K562 (cell line): Measurements from ENCODE around the gene CTF1. TPM values are rescaled to one million over a fixed set of nuclear protein-coding genes. Genes with fewer than 3 reads are reported as not detected.

Experiments
- CBX8 ChIP-seq: fragments of 200-600 bp; sonication (generic); IDR thresholded peaks from 2 replicates; pipeline ENCODE4 v1.6.1; 2012; ENCODE audit warnings: borderline replicate concordance, mixed run types, low read depth, mild to moderate bottlenecking, moderate library complexity, mixed read lengths, low read length, control low read depth, inconsistent platforms; ENCODE audit not compliant: poor library complexity, severe bottlenecking; ENCODE audit errors: extremely low read depth
- CEBPG ChIP-seq, 3 experiments: fragments of 200-800 bp in 1 of 3; sonication (Bioruptor generic) in 1 of 3; sonication (generic) in 1 of 3; formaldehyde crosslinking in 1 of 3; IDR thresholded peaks in 2 of 3; conservative IDR thresholded peaks in 1 of 3; 2 replicates each; pipeline versions ENCODE4 v1.6.1 to v1.8.0; 2016 to 2022; ENCODE audit warnings: missing compliant biosample characterization in 2 of 3, missing genetic modification characterization in 2 of 3, mild to moderate bottlenecking in 1 of 3, missing genetic modification reagents in 1 of 3
- CHD2 ChIP-seq: IDR thresholded peaks from 2 replicates; pipeline ENCODE4 v1.6.1; 2011; ENCODE audit warnings: low read depth, low read length
- CREB1 ChIP-seq, 2 experiments: sonication (generic) in 1 of 2; formaldehyde crosslinking in 1 of 2; IDR thresholded peaks; 2 replicates each; pipeline versions ENCODE4 v1.6.1 to v1.8.0; 2012 to 2022; ENCODE audit warnings: inconsistent platforms in 1 of 2, mild to moderate bottlenecking in 1 of 2, missing genetic modification reagents in 1 of 2, moderate library complexity in 1 of 2
- IFI16 ChIP-seq: fragments of 250-450 bp; sonication (Bioruptor Pico); IDR thresholded peaks from 2 replicates; pipeline ENCODE4 v2.1.2; 2022; ENCODE audit warnings: mild to moderate bottlenecking, inconsistent platforms
- MAFG ChIP-seq: fragments of 450-650 bp; conservative IDR thresholded peaks from 2 replicates; pipeline ENCODE4 v1.6.1; 2016; ENCODE audit warnings: missing genetic modification characterization, missing compliant biosample characterization
- MTF1 ChIP-seq: fragments of 250-450 bp; sonication (Bioruptor Pico); IDR thresholded peaks from 2 replicates; pipeline ENCODE4 v1.9.0; 2021; ENCODE audit warnings: moderate library complexity, mild to moderate bottlenecking, inconsistent platforms, borderline replicate concordance
- NFE2L1 ChIP-seq: fragments of 450-650 bp; IDR thresholded peaks from 2 replicates; pipeline ENCODE4 v1.6.1; 2016; ENCODE audit warnings: missing genetic modification characterization, low read depth, mild to moderate bottlenecking, missing compliant biosample characterization, moderate library complexity, borderline replicate concordance
- RFX7 ChIP-seq: fragments of 250-450 bp; sonication (Bioruptor Pico); IDR thresholded peaks from 2 replicates; pipeline ENCODE4 v1.5.1; 2021; ENCODE audit warnings: mild to moderate bottlenecking
- SNIP1 ChIP-seq: fragments of 450-650 bp; IDR thresholded peaks from 2 replicates; pipeline ENCODE4 v1.7.1; 2017; ENCODE audit warnings: low read depth, mild to moderate bottlenecking
- TARDBP ChIP-seq: fragments of 450-650 bp; IDR thresholded peaks from 2 replicates; pipeline ENCODE4 v1.6.1; 2016
- TGIF2 ChIP-seq: sonication (generic); formaldehyde crosslinking; IDR thresholded peaks from 2 replicates; pipeline ENCODE4 v1.8.1; 2022; ENCODE audit warnings: mild to moderate bottlenecking, missing genetic modification reagents, moderate library complexity
- YY1 ChIP-seq, 3 experiments: IDR thresholded peaks; 2 replicates each; pipeline ENCODE4 v1.6.1; 2011; ENCODE audit warnings: low read length in 2 of 3, mild to moderate bottlenecking in 2 of 3, moderate library complexity in 2 of 3, borderline replicate concordance in 1 of 3, control low read depth in 1 of 3, low read depth in 1 of 3; ENCODE audit not compliant: insufficient read depth in 3 of 3, insufficient replicate concordance in 2 of 3, control insufficient read depth in 1 of 3, insufficient read length in 1 of 3; ENCODE audit errors: extremely low read depth in 1 of 3
- ZFP1 ChIP-seq: fragments of 450-650 bp; formaldehyde crosslinking; IDR thresholded peaks from 2 replicates; pipeline ENCODE4 v1.4.0; 2020; ENCODE audit warnings: mild to moderate bottlenecking, mixed read lengths
- ZNF3 ChIP-seq: fragments of 250-450 bp; sonication (Bioruptor Pico); IDR thresholded peaks from 2 replicates; pipeline ENCODE4 v1.5.0; 2021; ENCODE audit warnings: mild to moderate bottlenecking, moderate library complexity
- ZNF583 ChIP-seq: fragments of 250-450 bp; sonication (Bioruptor Pico); IDR thresholded peaks from 2 replicates; pipeline ENCODE4 v1.4.0; 2020
- ZNF785 ChIP-seq: fragments of 250-450 bp; sonication (Bioruptor Pico); IDR thresholded peaks from 2 replicates; pipeline ENCODE4 v1.4.0; 2020; ENCODE audit warnings: mild to moderate bottlenecking
- polyA plus RNA-seq, 8 experiments: library from polyadenylated mRNA; depleted of rRNA in 4 of 8; stranded (reverse) in 5 of 8; unstranded in 3 of 8; fragments of >200 nt; fragmentation: Nextera tagmentation in 2 of 8; fragmentation: Illumina TruSeq in 1 of 8; extraction: Ambion mirVana in 2 of 8; extraction: Trizol in 1 of 8; gene quantifications; 2 replicates each; pipeline versions ENCODE4 v1.2.1 to v1.2.3, GENCODE V29; 2011 to 2014; ENCODE audit warnings: inconsistent platforms in 1 of 8, missing spikeins in 1 of 8
- total RNA-seq, 7 experiments: library from RNA; depleted of rRNA in 6 of 7; stranded (reverse); fragments of >200 nt in 6 of 7; fragmentation: Illumina TruSeq in 2 of 7; extraction: Trizol in 2 of 7; gene quantifications; 2 replicates each; pipeline versions ENCODE4 v1.2.1 to v1.2.3, GENCODE V29; 2011 to 2021; ENCODE audit warnings: low replicate concordance in 1 of 7
- TF ChIP-seq, protein P1 (sequence below): fragments of 250-450 bp; sonication (Bioruptor Pico); IDR thresholded peaks from 2 replicates; pipeline ENCODE4 v1.5.0; 2020; ENCODE audit warnings: mild to moderate bottlenecking
- TF ChIP-seq, protein P2 (sequence below): fragments of 250-450 bp; sonication (Bioruptor Pico); IDR thresholded peaks from 2 replicates; pipeline ENCODE4 v1.5.1; 2021; ENCODE audit warnings: mild to moderate bottlenecking
- TF ChIP-seq, protein P3 (sequence below): fragments of 250-450 bp; sonication (Bioruptor Pico); IDR thresholded peaks from 2 replicates; pipeline ENCODE4 v1.4.0; 2020; ENCODE audit warnings: mild to moderate bottlenecking, moderate library complexity
- TF ChIP-seq, protein P4 (sequence below): fragments of 450-650 bp; conservative IDR thresholded peaks from 2 replicates; pipeline ENCODE4 v1.6.1; 2016; ENCODE audit warnings: missing genetic modification characterization, low read depth, mild to moderate bottlenecking, control low read depth, missing compliant biosample characterization

CTF1 gene
- total and polyA plus RNA-seq, 9 of the 15 experiments (the other 6 are each of a cell fraction or from before 2014, with no cell fraction given), result 0.24 to 2.5 (median 0.44) TPM

DNA sequence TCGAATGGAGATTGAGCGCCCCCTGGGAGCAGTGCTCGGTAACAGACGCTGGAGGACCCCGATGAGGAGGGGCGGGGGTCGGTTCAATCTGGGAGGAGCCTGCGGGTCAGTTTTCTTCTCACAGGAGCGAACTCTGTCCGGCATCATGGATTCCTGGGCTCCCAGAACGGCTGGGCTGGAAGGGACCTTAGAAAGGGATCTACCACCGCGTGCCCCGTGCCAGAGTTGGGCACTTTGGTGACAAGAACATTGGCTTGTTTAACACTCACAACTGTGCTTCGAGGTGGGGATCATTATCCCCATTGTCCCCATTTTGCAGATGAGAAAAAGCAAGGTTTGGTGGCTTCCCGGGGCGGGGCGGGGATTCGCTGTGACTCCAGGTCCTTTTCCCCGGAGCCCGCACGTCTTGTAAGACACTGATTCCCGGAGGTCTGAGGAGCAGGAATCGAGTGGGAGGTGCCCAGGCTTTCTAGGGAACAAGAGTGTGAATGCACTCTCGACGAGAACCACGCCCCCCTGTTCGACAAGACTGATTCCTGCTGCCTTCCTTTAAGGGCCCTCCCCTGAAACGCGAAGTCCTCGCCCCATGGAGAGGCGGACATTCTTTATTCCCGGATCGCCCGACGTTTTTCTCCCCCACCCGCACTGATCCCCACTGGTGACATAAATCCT lies 25.5 kb downstream of the CTF1 start (continued):
- TF ChIP-seq, protein P1, sequence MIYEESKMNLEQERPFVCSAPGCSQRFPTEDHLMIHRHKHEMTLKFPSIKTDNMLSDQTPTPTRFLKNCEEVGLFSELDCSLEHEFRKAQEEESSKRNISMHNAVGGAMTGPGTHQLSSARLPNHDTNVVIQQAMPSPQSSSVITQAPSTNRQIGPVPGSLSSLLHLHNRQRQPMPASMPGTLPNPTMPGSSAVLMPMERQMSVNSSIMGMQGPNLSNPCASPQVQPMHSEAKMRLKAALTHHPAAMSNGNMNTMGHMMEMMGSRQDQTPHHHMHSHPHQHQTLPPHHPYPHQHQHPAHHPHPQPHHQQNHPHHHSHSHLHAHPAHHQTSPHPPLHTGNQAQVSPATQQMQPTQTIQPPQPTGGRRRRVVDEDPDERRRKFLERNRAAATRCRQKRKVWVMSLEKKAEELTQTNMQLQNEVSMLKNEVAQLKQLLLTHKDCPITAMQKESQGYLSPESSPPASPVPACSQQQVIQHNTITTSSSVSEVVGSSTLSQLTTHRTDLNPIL, result no peak
- peak in 1 of 3 experiments; percentile 40 for TF ChIP-seq YY1 (IDR thresholded peaks at IDR 0.05; ENCODE audit: borderline replicate concordance in 1 of 3, control insufficient read depth in 1 of 3, extremely low read depth in 1 of 3, insufficient read depth in 3 of 3, insufficient read length in 1 of 3, insufficient replicate concordance in 2 of 3, low read depth in 1 of 3, low read length in 2 of 3)
- TF ChIP-seq, protein P2, sequence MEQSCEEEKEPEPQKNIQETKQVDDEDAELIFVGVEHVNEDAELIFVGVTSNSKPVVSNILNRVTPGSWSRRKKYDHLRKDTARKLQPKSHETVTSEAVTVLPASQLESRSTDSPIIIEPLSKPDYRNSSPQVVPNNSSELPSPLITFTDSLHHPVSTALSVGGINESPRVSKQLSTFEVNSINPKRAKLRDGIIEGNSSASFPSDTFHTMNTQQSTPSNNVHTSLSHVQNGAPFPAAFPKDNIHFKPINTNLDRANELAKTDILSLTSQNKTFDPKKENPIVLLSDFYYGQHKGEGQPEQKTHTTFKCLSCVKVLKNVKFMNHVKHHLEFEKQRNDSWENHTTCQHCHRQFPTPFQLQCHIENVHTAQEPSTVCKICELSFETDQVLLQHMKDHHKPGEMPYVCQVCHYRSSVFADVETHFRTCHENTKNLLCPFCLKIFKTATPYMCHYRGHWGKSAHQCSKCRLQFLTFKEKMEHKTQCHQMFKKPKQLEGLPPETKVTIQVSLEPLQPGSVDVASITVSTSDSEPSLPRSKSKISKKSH (CRISPR knock-in tag), result no peak
- TF ChIP-seq ZNF3 (CRISPR knock-in tag), result no peak
- TF ChIP-seq MTF1 (CRISPR knock-in tag), result no peak
- no peak for TF ChIP-seq RFX7 (CRISPR knock-in tag)
- TF ChIP-seq TARDBP, result no peak
- TF ChIP-seq CHD2, result no peak
- TF ChIP-seq ZNF583 (CRISPR knock-in tag), result no peak
- no peak for TF ChIP-seq TGIF2
- no peak for TF ChIP-seq NFE2L1 (tag)
- TF ChIP-seq SNIP1, result no peak
- TF ChIP-seq CREB1 (IDR thresholded peaks at IDR 0.05), result no peak
- no peak for TF ChIP-seq CREB1 (CRISPR knock-in tag; IDR thresholded peaks at IDR 0.05)
- no peak for TF ChIP-seq ZFP1
- no peak for TF ChIP-seq CBX8
- TF ChIP-seq, protein P3, sequence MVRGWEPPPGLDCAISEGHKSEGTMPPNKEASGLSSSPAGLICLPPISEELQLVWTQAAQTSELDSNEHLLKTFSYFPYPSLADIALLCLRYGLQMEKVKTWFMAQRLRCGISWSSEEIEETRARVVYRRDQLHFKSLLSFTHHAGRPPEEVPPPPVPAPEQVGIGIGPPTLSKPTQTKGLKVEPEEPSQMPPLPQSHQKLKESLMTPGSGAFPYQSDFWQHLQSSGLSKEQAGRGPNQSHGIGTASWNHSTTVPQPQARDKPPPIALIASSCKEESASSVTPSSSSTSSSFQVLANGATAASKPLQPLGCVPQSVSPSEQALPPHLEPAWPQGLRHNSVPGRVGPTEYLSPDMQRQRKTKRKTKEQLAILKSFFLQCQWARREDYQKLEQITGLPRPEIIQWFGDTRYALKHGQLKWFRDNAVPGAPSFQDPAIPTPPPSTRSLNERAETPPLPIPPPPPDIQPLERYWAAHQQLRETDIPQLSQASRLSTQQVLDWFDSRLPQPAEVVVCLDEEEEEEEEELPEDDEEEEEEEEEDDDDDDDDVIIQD, result no peak
- TF ChIP-seq, protein P4, sequence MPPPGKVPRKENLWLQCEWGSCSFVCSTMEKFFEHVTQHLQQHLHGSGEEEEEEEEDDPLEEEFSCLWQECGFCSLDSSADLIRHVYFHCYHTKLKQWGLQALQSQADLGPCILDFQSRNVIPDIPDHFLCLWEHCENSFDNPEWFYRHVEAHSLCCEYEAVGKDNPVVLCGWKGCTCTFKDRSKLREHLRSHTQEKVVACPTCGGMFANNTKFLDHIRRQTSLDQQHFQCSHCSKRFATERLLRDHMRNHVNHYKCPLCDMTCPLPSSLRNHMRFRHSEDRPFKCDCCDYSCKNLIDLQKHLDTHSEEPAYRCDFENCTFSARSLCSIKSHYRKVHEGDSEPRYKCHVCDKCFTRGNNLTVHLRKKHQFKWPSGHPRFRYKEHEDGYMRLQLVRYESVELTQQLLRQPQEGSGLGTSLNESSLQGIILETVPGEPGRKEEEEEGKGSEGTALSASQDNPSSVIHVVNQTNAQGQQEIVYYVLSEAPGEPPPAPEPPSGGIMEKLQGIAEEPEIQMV (tag), result no peak
- TF ChIP-seq ZNF785 (CRISPR knock-in tag), result no peak
- no peak for TF ChIP-seq CEBPG (CRISPR knock-in tag; IDR thresholded peaks at IDR 0.05)
- TF ChIP-seq CEBPG (tag; conservative IDR thresholded peaks at IDR 0.05 in 1 of 2, IDR thresholded peaks at IDR 0.05 in 1 of 2), result no peak
- no peak for TF ChIP-seq IFI16
- TF ChIP-seq MAFG (tag), result no peak
